Muscle layer of colon (tissue), 2 donors: Measurements from ENCODE around the gene GNA12.

Experiments
- H3K27ac ChIP-seq: one replicate; pipeline ENCODE4 v1.7.0; 2013; ENCODE audit warnings: low read depth, mild to moderate bottlenecking, low read length, moderate library complexity
- H3K27me3 ChIP-seq, 2 donors: one replicate each; pipeline ENCODE4 v1.7.0; 2013; ENCODE audit warnings: low read length in 2 of 2, mild to moderate bottlenecking in 2 of 2; ENCODE audit not compliant: insufficient read depth in 2 of 2, control insufficient read depth in 1 of 2
- H3K36me3 ChIP-seq: one replicate; pipeline ENCODE4 v1.7.0; 2013; ENCODE audit warnings: mild to moderate bottlenecking, low read length; ENCODE audit not compliant: insufficient read depth
- H3K4me1 ChIP-seq: one replicate; pipeline ENCODE4 v1.7.0; 2013; ENCODE audit warnings: mild to moderate bottlenecking, low read length; ENCODE audit not compliant: insufficient read depth
- H3K4me3 ChIP-seq, 2 donors: one replicate each; pipeline ENCODE4 v1.7.0; 2013; ENCODE audit warnings: low read length in 2 of 2, low read depth in 1 of 2, mild to moderate bottlenecking in 1 of 2, moderate library complexity in 1 of 2
- H3K9ac ChIP-seq: one replicate; pipeline ENCODE4 v1.7.0; 2013; ENCODE audit warnings: low read length
- H3K9me3 ChIP-seq: one replicate; pipeline ENCODE4 v1.7.0; 2013; ENCODE audit warnings: mild to moderate bottlenecking, low read length
- donor health status: abdominal sarcoma.
- donor health status: Adenocarcinoma of cecum.

GNA12 gene

GRCh38 chr7:2851497-2851896 lies 7.4 kb upstream of the GNA12 start:
- Histone ChIP-seq H3K4me1 (no peaks in the 10 kb centered on the region), H3K36me3 (no peaks in the 10 kb centered on the region), H3K4me3 (no peak overlapping the region), H3K9ac (no peak overlapping the region), H3K27me3 (no peaks in the 10 kb centered on the region), H3K27ac (no peak overlapping the region), H3K9me3 (no peaks in the 10 kb centered on the region)

- no peak overlapping the region for H3K27ac ChIP-seq
- no peaks in the 10 kb centered on the region for H3K4me1 ChIP-seq
- H3K27me3 ChIP-seq, result no peaks in the 10 kb centered on the region
- no peaks in the 10 kb centered on the region for H3K36me3 ChIP-seq
- no peak overlapping the region for H3K4me3 ChIP-seq
- H3K9me3 ChIP-seq, result no peaks in the 10 kb centered on the region
- H3K9ac ChIP-seq, result no peak overlapping the region
Measured at GRCh38 chr7:2849941-2850766, 6.0 kb upstream of the GNA12 start.

- Histone ChIP-seq H3K4me1 (peaks cover 21% of the 10 kb centered on the region), H3K4me3 (peak overlapping the region; percentile 68 to 77), H3K27ac (no peak overlapping the region), H3K9me3 (no peaks in the 10 kb centered on the region), H3K36me3 (peaks cover 5% of the 10 kb centered on the region), H3K27me3 (no peaks in the 10 kb centered on the region), H3K9ac (no peak overlapping the region)
Measured at GRCh38 chr7:2845034-2845592, 1.0 kb upstream of the GNA12 start.

- peaks cover 5% of the 10 kb centered on the region for H3K36me3 ChIP-seq
- no peaks in the 10 kb centered on the region for H3K27me3 ChIP-seq
- peaks cover 21% of the 10 kb centered on the region for H3K4me1 ChIP-seq
- no peaks in the 10 kb centered on the region for H3K9me3 ChIP-seq
- H3K27ac ChIP-seq, result peak overlapping the region; percentile 44
- H3K9ac ChIP-seq, result no peak overlapping the region
- peak overlapping the region; percentile 51 to 68 for H3K4me3 ChIP-seq
Measured at GRCh38 chr7:2843711-2844152, 376 bp downstream of the GNA12 start.

GRCh38 chr7:2843191-2843685 lies 870 bp downstream of the GNA12 start:
- H3K9ac ChIP-seq, result no peak overlapping the region
- peaks cover 21% of the 10 kb centered on the region for H3K4me1 ChIP-seq
- peaks cover 5% of the 10 kb centered on the region for H3K36me3 ChIP-seq
- H3K27ac ChIP-seq, result peak overlapping the region; percentile 44
- no peaks in the 10 kb centered on the region for H3K27me3 ChIP-seq
- peak overlapping the region; percentile 51 to 68 for H3K4me3 ChIP-seq
- H3K9me3 ChIP-seq, result no peaks in the 10 kb centered on the region

DNA sequence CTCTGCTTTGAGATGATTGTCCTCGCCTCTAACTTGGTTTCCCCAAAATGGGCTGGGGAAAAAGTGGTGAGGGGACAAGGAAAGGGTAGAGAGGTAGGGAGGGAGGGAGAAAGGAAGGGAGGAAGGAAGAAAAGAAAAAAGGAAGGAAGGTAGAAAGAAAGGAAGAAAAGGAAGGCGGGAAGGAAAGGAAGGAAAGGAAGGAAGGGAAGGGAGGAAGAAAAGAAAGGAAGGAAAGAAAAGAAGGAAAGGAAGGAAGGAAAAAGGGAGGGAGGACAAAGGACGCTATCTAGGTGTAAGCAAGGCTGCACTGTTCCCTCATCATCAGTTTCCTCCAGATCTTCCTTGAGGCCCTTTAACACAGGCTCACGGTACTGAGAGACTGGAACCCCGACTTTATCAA lies 2.2 kb downstream of the GNA12 start:
- Histone ChIP-seq H3K4me1 (peaks cover 33% of the 10 kb centered on the region), H3K9ac (peak overlapping the region; percentile 37), H3K4me3 (no peak overlapping the region), H3K27me3 (no peaks in the 10 kb centered on the region), H3K27ac (no peak overlapping the region), H3K36me3 (peaks cover 5% of the 10 kb centered on the region), H3K9me3 (no peaks in the 10 kb centered on the region)

DNA sequence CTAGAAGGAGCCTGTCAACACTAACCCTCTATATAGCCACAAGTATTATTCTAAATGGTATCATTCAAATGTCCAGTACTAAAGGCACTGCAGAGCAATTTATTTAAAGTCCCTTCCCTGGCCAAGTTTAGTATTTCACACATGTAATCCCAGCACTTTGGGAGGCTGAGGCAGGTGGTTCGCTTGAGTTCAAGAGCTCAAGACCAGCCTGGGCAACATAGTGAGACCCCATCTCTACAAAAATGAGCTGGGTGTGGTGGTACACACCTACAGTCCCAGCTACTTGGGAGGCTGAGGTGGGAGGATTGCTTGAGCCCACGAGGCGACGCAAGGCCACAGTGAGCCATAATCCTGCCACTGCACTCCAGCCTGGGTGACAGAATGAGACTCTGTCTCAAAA lies 3.6 kb downstream of the GNA12 start:
- H3K27ac ChIP-seq, result no peak overlapping the region
- no peaks in the 10 kb centered on the region for H3K27me3 ChIP-seq
- peaks cover 33% of the 10 kb centered on the region for H3K4me1 ChIP-seq

GRCh38 chr7:2838873-2839578 lies 5.1 kb downstream of the GNA12 start:
- Histone ChIP-seq H3K36me3 (peaks cover 10% of the 10 kb centered on the region), H3K27ac (no peak overlapping the region), H3K9ac (no peak overlapping the region), H3K9me3 (no peaks in the 10 kb centered on the region), H3K4me1 (peaks cover 33% of the 10 kb centered on the region), H3K27me3 (no peaks in the 10 kb centered on the region), H3K4me3 (no peak overlapping the region)

More for the DNA sequence above, 3.6 kb downstream of the GNA12 start:
- Histone ChIP-seq H3K9ac (no peak overlapping the region), H3K36me3 (peaks cover 5% of the 10 kb centered on the region), H3K9me3 (no peaks in the 10 kb centered on the region), H3K4me3 (no peak overlapping the region)

DNA sequence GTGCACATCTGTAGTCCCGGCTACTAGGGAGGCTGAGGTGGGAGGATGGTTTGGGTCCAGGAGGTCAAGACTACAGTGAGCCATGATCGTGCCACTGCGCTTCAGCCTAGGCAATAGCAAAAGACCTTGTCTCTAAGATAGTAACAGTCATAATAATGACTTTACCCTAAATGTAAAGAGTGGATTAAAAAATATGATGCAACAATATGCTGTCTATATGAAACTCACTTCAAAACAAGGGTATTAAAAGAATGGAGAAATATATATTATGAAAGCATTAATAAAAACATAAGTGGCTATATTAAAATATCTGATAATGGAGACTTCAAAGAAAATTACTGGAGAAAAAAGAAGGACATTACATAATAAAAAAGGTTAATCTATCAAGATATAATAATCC lies 5.7 kb downstream of the GNA12 start:
- Histone ChIP-seq H3K36me3 (peaks cover 10% of the 10 kb centered on the region), H3K9ac (no peak overlapping the region), H3K27me3 (no peaks in the 10 kb centered on the region), H3K27ac (no peak overlapping the region), H3K9me3 (no peaks in the 10 kb centered on the region), H3K4me3 (no peak overlapping the region), H3K4me1 (peaks cover 33% of the 10 kb centered on the region)

DNA sequence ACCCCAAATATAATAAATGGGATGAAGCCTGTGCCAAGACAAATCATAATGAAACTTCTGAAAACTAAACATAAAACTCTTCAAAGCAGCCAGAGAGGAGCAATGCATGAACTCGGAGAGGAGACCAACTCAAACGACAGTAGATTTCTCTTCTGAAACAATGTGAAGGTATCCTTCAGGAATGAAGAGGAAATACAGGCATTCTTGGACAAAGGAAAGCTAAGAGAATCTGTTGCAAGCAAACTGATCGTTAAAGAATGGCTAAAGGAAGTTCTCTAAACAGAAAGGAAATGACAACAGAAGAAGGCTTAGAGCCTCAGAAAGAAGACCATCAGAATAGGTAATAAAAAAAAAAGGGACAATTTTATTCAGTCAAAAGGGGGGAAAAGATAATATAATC lies 6.6 kb downstream of the GNA12 start:
- no peak overlapping the region for H3K27ac ChIP-seq
- no peaks in the 10 kb centered on the region for H3K27me3 ChIP-seq
- H3K9me3 ChIP-seq, result no peaks in the 10 kb centered on the region
- no peak overlapping the region for H3K9ac ChIP-seq
- H3K4me3 ChIP-seq, result no peak overlapping the region
- H3K36me3 ChIP-seq, result peaks cover 9% of the 10 kb centered on the region
- peaks cover 24% of the 10 kb centered on the region for H3K4me1 ChIP-seq

DNA sequence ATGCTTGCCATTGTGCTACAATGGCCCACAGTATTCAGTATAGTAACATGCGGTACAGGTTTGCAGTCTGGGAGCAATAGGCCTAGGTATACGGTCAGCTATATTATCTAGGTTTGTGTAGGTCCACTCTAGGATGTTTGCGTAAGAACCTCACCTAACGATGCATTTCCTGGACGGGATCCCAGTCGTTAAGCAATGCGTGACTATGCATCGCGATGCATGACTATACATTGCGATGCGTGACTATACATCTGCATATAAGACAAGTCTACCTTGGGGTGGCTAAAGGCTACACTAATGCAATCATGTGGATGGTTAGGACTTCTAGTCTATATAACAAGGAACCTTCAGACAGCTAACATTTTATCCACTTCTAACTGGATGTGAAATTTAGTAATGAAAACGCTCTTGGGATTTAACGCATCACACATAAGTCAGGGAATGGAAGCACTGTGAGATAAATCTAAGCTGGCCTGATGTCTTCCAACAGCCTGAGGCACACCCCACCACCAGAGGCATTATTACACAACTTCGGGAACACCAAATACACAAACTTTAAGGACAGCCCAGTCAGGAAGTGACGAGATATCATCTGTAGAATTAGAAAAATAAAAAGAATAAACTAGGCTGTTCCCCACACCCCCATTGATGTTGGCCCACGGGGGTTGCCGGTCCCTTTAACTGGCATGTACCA lies 9.2 kb downstream of the GNA12 start:
- Histone ChIP-seq H3K27me3 (no peaks in the 10 kb centered on the region), H3K4me1 (peaks cover 11% of the 10 kb centered on the region), H3K27ac (no peak overlapping the region), H3K36me3 (peaks cover 5% of the 10 kb centered on the region), H3K4me3 (no peak overlapping the region), H3K9ac (no peak overlapping the region), H3K9me3 (no peaks in the 10 kb centered on the region)
